Measurements from ENCODE around the gene DPY19L2. TPM values are rescaled to one million over a fixed set of nuclear protein-coding genes. Genes with fewer than 3 reads are reported as not detected.
"Not testable (repeated sequence)": the region's sequence is repeated elsewhere in the genome, so short reads cannot be mapped to it uniquely, and the experiment has no call there.

DPY19L2 gene
- total RNA-seq, 1 experiment from 2014 or later: 4.4 TPM

GRCh38 chr12:63609281-63609680 is 59.0 kb downstream of the DPY19L2 start:
- H3K4me3 ChIP-seq; H3K27me3 ChIP-seq; DNase-seq; H3K27ac ChIP-seq; H3K9me3 ChIP-seq (replicated peaks); H3K36me3 ChIP-seq; H3K4me1 ChIP-seq: not testable (repeated sequence)

GRCh38 chr12:63604985-63605384 is 63.3 kb downstream of the DPY19L2 start:
- H3K27me3 ChIP-seq; H3K27ac ChIP-seq; H3K9me3 ChIP-seq (replicated peaks); H3K36me3 ChIP-seq; H3K4me3 ChIP-seq; DNase-seq; H3K4me1 ChIP-seq: not testable (repeated sequence)

GRCh38 chr12:63594828-63595227 is 73.5 kb downstream of the DPY19L2 start:
- not testable (repeated sequence) for H3K36me3 ChIP-seq; H3K9me3 ChIP-seq (replicated peaks); H3K27ac ChIP-seq; H3K27me3 ChIP-seq; H3K4me1 ChIP-seq; DNase-seq; H3K4me3 ChIP-seq

- not testable (repeated sequence) for H3K4me1 ChIP-seq; H3K4me3 ChIP-seq; H3K9me3 ChIP-seq (replicated peaks); H3K27ac ChIP-seq; H3K27me3 ChIP-seq; DNase-seq; H3K36me3 ChIP-seq
Observed at GRCh38 chr12:63584426-63584825, 83.9 kb downstream of the DPY19L2 start.

- not testable (repeated sequence) for H3K4me3 ChIP-seq; H3K27ac ChIP-seq; H3K4me1 ChIP-seq; H3K36me3 ChIP-seq; H3K9me3 ChIP-seq (replicated peaks); H3K27me3 ChIP-seq; DNase-seq
Observed at GRCh38 chr12:63583289-63583688, 85.0 kb downstream of the DPY19L2 start.

- H3K9me3 ChIP-seq (replicated peaks); H3K27me3 ChIP-seq; DNase-seq; H3K27ac ChIP-seq; H3K4me1 ChIP-seq; H3K36me3 ChIP-seq; H3K4me3 ChIP-seq: not testable (repeated sequence)
Observed at GRCh38 chr12:63577631-63578030, 90.7 kb downstream of the DPY19L2 start.

GRCh38 chr12:63572038-63572437 is 96.3 kb downstream of the DPY19L2 start:
- not testable (repeated sequence) for DNase-seq; H3K9me3 ChIP-seq (replicated peaks); H3K4me3 ChIP-seq; H3K36me3 ChIP-seq; H3K27me3 ChIP-seq; H3K4me1 ChIP-seq; H3K27ac ChIP-seq

GRCh38 chr12:63558445-63558844 is 109.8 kb downstream of the DPY19L2 start:
- H3K27me3 ChIP-seq; H3K4me3 ChIP-seq; DNase-seq; H3K4me1 ChIP-seq; H3K36me3 ChIP-seq; H3K9me3 ChIP-seq (replicated peaks); H3K27ac ChIP-seq: not testable (repeated sequence)

GRCh38 chr12:63551397-63551796 is 116.9 kb downstream of the DPY19L2 start:
- H3K27me3 ChIP-seq; H3K27ac ChIP-seq; H3K4me3 ChIP-seq; H3K36me3 ChIP-seq; H3K9me3 ChIP-seq (replicated peaks); H3K4me1 ChIP-seq; DNase-seq: not testable (repeated sequence)

GRCh38 chr12:63549034-63549433 is 119.3 kb downstream of the DPY19L2 start:
- not testable (repeated sequence) for H3K9me3 ChIP-seq (replicated peaks); H3K4me1 ChIP-seq; DNase-seq; H3K27ac ChIP-seq; H3K27me3 ChIP-seq; H3K4me3 ChIP-seq; H3K36me3 ChIP-seq

- not testable (repeated sequence) for H3K9me3 ChIP-seq (replicated peaks); DNase-seq; H3K4me1 ChIP-seq; H3K27me3 ChIP-seq; H3K27ac ChIP-seq; H3K4me3 ChIP-seq; H3K36me3 ChIP-seq
Observed at GRCh38 chr12:63545298-63545916, 122.9 kb downstream of the DPY19L2 start.

GRCh38 chr12:63538656-63539055 is 129.6 kb downstream of the DPY19L2 start:
- H3K4me3 ChIP-seq; H3K27ac ChIP-seq; DNase-seq; H3K27me3 ChIP-seq; H3K9me3 ChIP-seq (replicated peaks); H3K36me3 ChIP-seq; H3K4me1 ChIP-seq: not testable (repeated sequence)

- H3K36me3 ChIP-seq; H3K27me3 ChIP-seq; H3K9me3 ChIP-seq (replicated peaks); H3K4me1 ChIP-seq; DNase-seq; H3K27ac ChIP-seq; H3K4me3 ChIP-seq: not testable (repeated sequence)
Observed at GRCh38 chr12:63537838-63538237, 130.5 kb downstream of the DPY19L2 start.

- not testable (repeated sequence) for H3K36me3 ChIP-seq; H3K4me1 ChIP-seq; H3K9me3 ChIP-seq (replicated peaks); DNase-seq; H3K4me3 ChIP-seq; H3K27ac ChIP-seq; H3K27me3 ChIP-seq
Observed at GRCh38 chr12:63529641-63530040, 138.7 kb downstream of the DPY19L2 start.

GRCh38 chr12:63525831-63526230 is 142.5 kb downstream of the DPY19L2 start:
- no peak overlapping the region for H3K4me3 ChIP-seq
- no peaks in the 10 kb centered on the region for H3K36me3 ChIP-seq
- no peak overlapping the region for H3K27ac ChIP-seq
- no peaks in the 10 kb centered on the region for H3K4me1 ChIP-seq
- no peaks in the 10 kb centered on the region for H3K27me3 ChIP-seq
- H3K9me3 ChIP-seq (replicated peaks): no peaks in the 10 kb centered on the region
- DNase-seq: no peak

- Histone ChIP-seq H3K36me3 (no peaks in the 10 kb centered on the region), H3K27ac (no peak overlapping the region), H3K4me3 (no peak overlapping the region), H3K9me3 (replicated peaks) (no peaks in the 10 kb centered on the region), H3K4me1 (no peaks in the 10 kb centered on the region), H3K27me3 (no peaks in the 10 kb centered on the region)
- DNase-seq: no peak
Observed at GRCh38 chr12:63521706-63522105, 146.6 kb downstream of the DPY19L2 start.

Data from SJCRH30 (cell line).